ENCODE data around the gene PRMT3.

PRMT3 gene

GRCh38 chr11:20387261-20388095 is at the start of gene PRMT3:
PRMT3 (plus strand) TSS chr11:20387716; CDS start chr11:20387747, 31 bp downstream.
- TF ChIP-seq CTCF (IDR thresholded peaks at IDR 0.05): peak; percentile 86
- peaks cover 10% of the 10 kb centered on the region for H3K36me3 Mint-ChIP-seq (ENCODE audit: low read depth)
- H3K27me3 Mint-ChIP-seq (ENCODE audit: low read depth, poor library complexity): no peaks in the 10 kb centered on the region
- peak within 1 kb of the TSS; percentile 99 for H3K27ac Mint-ChIP-seq
- peak; percentile 97 for DNase-seq
- H3K4me3 Mint-ChIP-seq: peak within 1 kb of the TSS; percentile 98
- H3K4me1 Mint-ChIP-seq: peaks cover 20% of the 10 kb centered on the region
- H3K9me3 Mint-ChIP-seq: no peaks in the 10 kb centered on the region

- no peak overlapping the region for H3K27ac Mint-ChIP-seq
- H3K9me3 Mint-ChIP-seq: peaks cover 4% of the 10 kb centered on the region
- TF ChIP-seq CTCF (IDR thresholded peaks at IDR 0.05): no peak
- peak; percentile 60 for DNase-seq
- H3K36me3 Mint-ChIP-seq (ENCODE audit: low read depth): no peaks in the 10 kb centered on the region
- peaks cover 17% of the 10 kb centered on the region for H3K4me1 Mint-ChIP-seq
- peaks cover 4% of the 10 kb centered on the region for H3K27me3 Mint-ChIP-seq (ENCODE audit: low read depth, poor library complexity)
- peak overlapping the region; percentile 47 for H3K4me3 Mint-ChIP-seq
Observed at GRCh38 chr11:20342347-20343141, 45.0 kb upstream of the PRMT3 start.

GRCh38 chr11:20351136-20351535 is 36.4 kb upstream of the PRMT3 start:
- H3K9me3 Mint-ChIP-seq: no peaks in the 10 kb centered on the region
- peaks cover 5% of the 10 kb centered on the region for H3K4me1 Mint-ChIP-seq
- TF ChIP-seq CTCF (IDR thresholded peaks at IDR 0.05): no peak
- H3K27ac Mint-ChIP-seq: no peak overlapping the region
- no peak for DNase-seq
- no peak overlapping the region for H3K4me3 Mint-ChIP-seq
- H3K27me3 Mint-ChIP-seq (ENCODE audit: low read depth, poor library complexity): peaks cover 4% of the 10 kb centered on the region
- no peaks in the 10 kb centered on the region for H3K36me3 Mint-ChIP-seq (ENCODE audit: low read depth)

- peaks cover 6% of the 10 kb centered on the region for H3K27me3 Mint-ChIP-seq (ENCODE audit: low read depth, poor library complexity)
- H3K4me1 Mint-ChIP-seq: peaks cover 5% of the 10 kb centered on the region
- H3K9me3 Mint-ChIP-seq: no peaks in the 10 kb centered on the region
- H3K27ac Mint-ChIP-seq: no peak overlapping the region
- H3K4me3 Mint-ChIP-seq: no peak overlapping the region
- TF ChIP-seq CTCF (IDR thresholded peaks at IDR 0.05): no peak
- DNase-seq: no peak
- H3K36me3 Mint-ChIP-seq (ENCODE audit: low read depth): no peaks in the 10 kb centered on the region
Observed at GRCh38 chr11:20351751-20352262, 35.7 kb upstream of the PRMT3 start.

- Mint-ChIP-seq H3K27ac (no peak overlapping the region), H3K36me3 (ENCODE audit: low read depth) (no peaks in the 10 kb centered on the region), H3K4me1 (peaks cover 5% of the 10 kb centered on the region), H3K4me3 (no peak overlapping the region), H3K9me3 (no peaks in the 10 kb centered on the region), H3K27me3 (ENCODE audit: low read depth, poor library complexity) (peaks cover 15% of the 10 kb centered on the region)
- peak; percentile 54 for DNase-seq
- peak; percentile 87 for TF ChIP-seq CTCF (IDR thresholded peaks at IDR 0.05)
Observed at GRCh38 chr11:20353829-20354434, 33.6 kb upstream of the PRMT3 start.
